ENCODE measurements around the gene RYR1.

GRCh38 chr19:38539751-38540150, 106.3 kb downstream of the RYR1 start:
- TF ChIP-seq POLR2A (IDR thresholded peaks at IDR 0.05) (no peak), CTCF (IDR thresholded peaks at IDR 0.05) (no peak)
